ENCODE data around the gene TREH. TPM values are rescaled to one million over a fixed set of nuclear protein-coding genes. Genes with fewer than 3 reads are reported as not detected.
A peak's percentile ranks its signal among the peaks of the same experiment; 100 is the strongest.
"Not testable (repeated sequence)": the region's sequence is repeated elsewhere in the genome, so short reads cannot be mapped to it uniquely, and the experiment has no call there.

The TREH gene
- not detected for total RNA-seq (ENCODE audit: unreplicated experiment)
- long read RNA-seq = 0 reads

- peaks cover 2% of the 10 kb centered on the region for H3K9me3 Mint-ChIP-seq (ENCODE audit: unreplicated experiment)
- peaks cover 4% of the 10 kb centered on the region for H3K27me3 Mint-ChIP-seq (ENCODE audit: unreplicated experiment)
- H3K4me1 Mint-ChIP-seq (ENCODE audit: low read depth, unreplicated experiment) = no peaks in the 10 kb centered on the region
- no peak within 1 kb of the TSS for H3K27ac Mint-ChIP-seq (ENCODE audit: unreplicated experiment)
- peaks cover 4% of the 10 kb centered on the region for H3K36me3 Mint-ChIP-seq (ENCODE audit: unreplicated experiment)
- H3K4me3 Mint-ChIP-seq (ENCODE audit: unreplicated experiment) = no peak within 1 kb of the TSS
- no peak for TF ChIP-seq CTCF (IDR thresholded peaks at IDR 0.05; ENCODE audit: partially characterized antibody, unreplicated experiment)
- no peak for DNase-seq
Observed at GRCh38 chr11:118679483-118679882, at the start of gene TREH. TSS of gene TREH (minus strand) at chr11:118679650. CDS start at chr11:118679627, 23 bp downstream.

GRCh38 chr11:118728112-118728511 is 48.7 kb upstream of the TREH start:
- peak; percentile 49 for TF ChIP-seq CTCF (IDR thresholded peaks at IDR 0.05; ENCODE audit: partially characterized antibody, unreplicated experiment)
- not testable (repeated sequence) for DNase-seq; H3K4me1 Mint-ChIP-seq (ENCODE audit: low read depth, unreplicated experiment); H3K27me3 Mint-ChIP-seq (ENCODE audit: unreplicated experiment); H3K4me3 Mint-ChIP-seq (ENCODE audit: unreplicated experiment); H3K9me3 Mint-ChIP-seq (ENCODE audit: unreplicated experiment)
- peaks cover 18% of the 10 kb centered on the region for H3K36me3 Mint-ChIP-seq (ENCODE audit: unreplicated experiment)
- H3K27ac Mint-ChIP-seq (ENCODE audit: unreplicated experiment) = peak overlapping the region; percentile 55

- H3K4me1 Mint-ChIP-seq (ENCODE audit: low read depth, unreplicated experiment); H3K9me3 Mint-ChIP-seq (ENCODE audit: unreplicated experiment); H3K27ac Mint-ChIP-seq (ENCODE audit: unreplicated experiment); H3K4me3 Mint-ChIP-seq (ENCODE audit: unreplicated experiment); H3K27me3 Mint-ChIP-seq (ENCODE audit: unreplicated experiment); DNase-seq: not testable (repeated sequence)
- peaks cover 18% of the 10 kb centered on the region for H3K36me3 Mint-ChIP-seq (ENCODE audit: unreplicated experiment)
Observed at GRCh38 chr11:118727721-118728066, 48.2 kb upstream of the TREH start.

- H3K4me1 Mint-ChIP-seq (ENCODE audit: low read depth, unreplicated experiment); H3K27ac Mint-ChIP-seq (ENCODE audit: unreplicated experiment); DNase-seq; H3K4me3 Mint-ChIP-seq (ENCODE audit: unreplicated experiment); H3K9me3 Mint-ChIP-seq (ENCODE audit: unreplicated experiment); H3K27me3 Mint-ChIP-seq (ENCODE audit: unreplicated experiment): not testable (repeated sequence)
- H3K36me3 Mint-ChIP-seq (ENCODE audit: unreplicated experiment) = peaks cover 18% of the 10 kb centered on the region
Observed at GRCh38 chr11:118727001-118727720, 47.7 kb upstream of the TREH start.

- peaks cover 34% of the 10 kb centered on the region for H3K4me1 Mint-ChIP-seq (ENCODE audit: low read depth, unreplicated experiment)
- not testable (repeated sequence) for H3K27me3 Mint-ChIP-seq (ENCODE audit: unreplicated experiment); H3K27ac Mint-ChIP-seq (ENCODE audit: unreplicated experiment); H3K9me3 Mint-ChIP-seq (ENCODE audit: unreplicated experiment); DNase-seq; H3K4me3 Mint-ChIP-seq (ENCODE audit: unreplicated experiment); H3K36me3 Mint-ChIP-seq (ENCODE audit: unreplicated experiment)
Observed at GRCh38 chr11:118721478-118722015, 42.1 kb upstream of the TREH start.

- not testable (repeated sequence) for H3K27me3 Mint-ChIP-seq (ENCODE audit: unreplicated experiment); H3K27ac Mint-ChIP-seq (ENCODE audit: unreplicated experiment)
- H3K4me3 Mint-ChIP-seq (ENCODE audit: unreplicated experiment) = peak overlapping the region; percentile 37
Observed at GRCh38 chr11:118720740-118721139, 41.3 kb upstream of the TREH start.

GRCh38 chr11:118720078-118720477 is 40.6 kb upstream of the TREH start:
- Mint-ChIP-seq H3K4me3 (ENCODE audit: unreplicated experiment) (peak overlapping the region; percentile 28), H3K4me1 (ENCODE audit: low read depth, unreplicated experiment) (peaks cover 34% of the 10 kb centered on the region)
- not testable (repeated sequence) for H3K27ac Mint-ChIP-seq (ENCODE audit: unreplicated experiment); H3K9me3 Mint-ChIP-seq (ENCODE audit: unreplicated experiment); H3K27me3 Mint-ChIP-seq (ENCODE audit: unreplicated experiment); DNase-seq; H3K36me3 Mint-ChIP-seq (ENCODE audit: unreplicated experiment)

More at GRCh38 chr11:118720740-118721139, 41.3 kb upstream of the TREH start:
- not testable (repeated sequence) for DNase-seq; H3K36me3 Mint-ChIP-seq (ENCODE audit: unreplicated experiment); H3K9me3 Mint-ChIP-seq (ENCODE audit: unreplicated experiment)
- peaks cover 34% of the 10 kb centered on the region for H3K4me1 Mint-ChIP-seq (ENCODE audit: low read depth, unreplicated experiment)

GRCh38 chr11:118718562-118718961 is 39.1 kb upstream of the TREH start:
- H3K4me1 Mint-ChIP-seq (ENCODE audit: low read depth, unreplicated experiment) = peaks cover 34% of the 10 kb centered on the region
- H3K27me3 Mint-ChIP-seq (ENCODE audit: unreplicated experiment); DNase-seq; H3K4me3 Mint-ChIP-seq (ENCODE audit: unreplicated experiment); H3K36me3 Mint-ChIP-seq (ENCODE audit: unreplicated experiment); H3K9me3 Mint-ChIP-seq (ENCODE audit: unreplicated experiment); H3K27ac Mint-ChIP-seq (ENCODE audit: unreplicated experiment): not testable (repeated sequence)

- DNase-seq; H3K27me3 Mint-ChIP-seq (ENCODE audit: unreplicated experiment); H3K4me3 Mint-ChIP-seq (ENCODE audit: unreplicated experiment); H3K27ac Mint-ChIP-seq (ENCODE audit: unreplicated experiment); H3K9me3 Mint-ChIP-seq (ENCODE audit: unreplicated experiment); H3K36me3 Mint-ChIP-seq (ENCODE audit: unreplicated experiment): not testable (repeated sequence)
- H3K4me1 Mint-ChIP-seq (ENCODE audit: low read depth, unreplicated experiment) = peaks cover 34% of the 10 kb centered on the region
Observed at GRCh38 chr11:118717733-118718132, 38.3 kb upstream of the TREH start.

- not testable (repeated sequence) for H3K27ac Mint-ChIP-seq (ENCODE audit: unreplicated experiment); H3K36me3 Mint-ChIP-seq (ENCODE audit: unreplicated experiment); H3K27me3 Mint-ChIP-seq (ENCODE audit: unreplicated experiment); H3K9me3 Mint-ChIP-seq (ENCODE audit: unreplicated experiment); DNase-seq; H3K4me3 Mint-ChIP-seq (ENCODE audit: unreplicated experiment)
- peaks cover 34% of the 10 kb centered on the region for H3K4me1 Mint-ChIP-seq (ENCODE audit: low read depth, unreplicated experiment)
Observed at GRCh38 chr11:118717221-118717620, 37.8 kb upstream of the TREH start.

All from glutamatergic neuron (in vitro differentiated cells).